Natural killer cell (primary cell): ENCODE data around the gene DKK1. TPM values are rescaled to one million over a fixed set of nuclear protein-coding genes. Genes with fewer than 3 reads are reported as not detected.

ENCODE experiments used
- ATAC-seq, 3 donors: fragments of 150-1000 bp in 2 of 3; fragments of 200-7000 bp in 1 of 3; cut with Tn5 transposase; 1 replicate in 1 of 3; 2 replicates in 2 of 3; pipeline ENCODE4 v1.10.0; 2021; ENCODE audit warnings: mild to moderate bottlenecking in 2 of 3, moderate library complexity in 2 of 3
- DNase-seq, 2 donors: peaks; one replicate each; pipeline versions ENCODE4 v3.0.0 to v3.0.0-alpha.2; 2013 to 2021; ENCODE audit warnings: mixed read lengths in 1 of 2
- H3K27ac ChIP-seq: one replicate; pipeline ENCODE4 v1.5.1; 2013; ENCODE audit warnings: mild to moderate bottlenecking, low read length
- H3K27me3 ChIP-seq: one replicate; pipeline ENCODE4 v1.6.1; 2013; ENCODE audit warnings: low read length; ENCODE audit not compliant: control insufficient read depth, insufficient read depth
- H3K36me3 ChIP-seq: one replicate; pipeline ENCODE4 v1.6.1; 2013; ENCODE audit warnings: low read length; ENCODE audit not compliant: control insufficient read depth, insufficient read depth
- H3K4me1 ChIP-seq: one replicate; pipeline ENCODE4 v1.6.1; 2013; ENCODE audit warnings: low read length; ENCODE audit not compliant: control insufficient read depth, insufficient read depth
- H3K4me3 ChIP-seq: one replicate; pipeline ENCODE4 v1.5.1; 2013; ENCODE audit warnings: low read length
- H3K9me3 ChIP-seq: one replicate; pipeline ENCODE4 v1.6.1; 2013; ENCODE audit warnings: low read length; ENCODE audit not compliant: control insufficient read depth, insufficient read depth
- H3K27ac Mint-ChIP-seq, 2 donors: one replicate each; pipeline ENCODE4 v1.8.0; 2022; ENCODE audit warnings: mild to moderate bottlenecking in 2 of 2, mixed read lengths in 2 of 2, moderate library complexity in 1 of 2
- H3K27me3 Mint-ChIP-seq, 2 donors: one replicate each; pipeline ENCODE4 v1.8.0; 2022; ENCODE audit warnings: low read depth in 2 of 2, mixed read lengths in 2 of 2
- H3K36me3 Mint-ChIP-seq: one replicate; pipeline ENCODE4 v1.8.0; 2022; ENCODE audit warnings: mixed read lengths
- H3K4me1 Mint-ChIP-seq, 2 donors: one replicate each; pipeline ENCODE4 v1.8.0; 2022; ENCODE audit warnings: mixed read lengths in 2 of 2
- H3K4me3 Mint-ChIP-seq: one replicate; pipeline ENCODE4 v1.8.0; 2022; ENCODE audit warnings: mild to moderate bottlenecking, moderate library complexity, mixed read lengths
- H3K9me3 Mint-ChIP-seq, 2 donors: one replicate each; pipeline ENCODE4 v1.8.0; 2022; ENCODE audit warnings: mixed read lengths in 2 of 2
- WGBS: methylation state at CpG from one replicate; pipeline ENCODE4 v1.1.7; 2013; ENCODE audit warnings: missing lambda C conversion rate; ENCODE audit not compliant: insufficient coverage; 5-methylcytosine and 5-hydroxymethylcytosine counted together
- intact Hi-C: fragments of 100-400 bp; cut with micrococcal nuclease; formaldehyde crosslinking; loops from one replicate; pipeline ENCODE4 v1.14.2; 2022
- total RNA-seq, 4 donors: library from RNA; stranded (reverse); fragments of 120-200 nt in 1 of 4; gene quantifications; one replicate each; pipeline versions ENCODE4 v1.2.3 to v1.2.4, GENCODE V29; 2013 to 2022
- TF ChIP-seq, protein P1 (sequence below): fragments of 200-600 bp; IDR thresholded peaks from one replicate; pipeline ENCODE4 v1.8.0; 2022; ENCODE audit warnings: antibody characterized with exemption

DKK1 gene
- total RNA-seq, 3 donors from 2014 or later (not counting 1 experiment from before 2014, with no cell fraction given), result not detected

- no peaks in the 10 kb centered on the region for H3K27me3 Mint-ChIP-seq
- TF ChIP-seq, protein P1, sequence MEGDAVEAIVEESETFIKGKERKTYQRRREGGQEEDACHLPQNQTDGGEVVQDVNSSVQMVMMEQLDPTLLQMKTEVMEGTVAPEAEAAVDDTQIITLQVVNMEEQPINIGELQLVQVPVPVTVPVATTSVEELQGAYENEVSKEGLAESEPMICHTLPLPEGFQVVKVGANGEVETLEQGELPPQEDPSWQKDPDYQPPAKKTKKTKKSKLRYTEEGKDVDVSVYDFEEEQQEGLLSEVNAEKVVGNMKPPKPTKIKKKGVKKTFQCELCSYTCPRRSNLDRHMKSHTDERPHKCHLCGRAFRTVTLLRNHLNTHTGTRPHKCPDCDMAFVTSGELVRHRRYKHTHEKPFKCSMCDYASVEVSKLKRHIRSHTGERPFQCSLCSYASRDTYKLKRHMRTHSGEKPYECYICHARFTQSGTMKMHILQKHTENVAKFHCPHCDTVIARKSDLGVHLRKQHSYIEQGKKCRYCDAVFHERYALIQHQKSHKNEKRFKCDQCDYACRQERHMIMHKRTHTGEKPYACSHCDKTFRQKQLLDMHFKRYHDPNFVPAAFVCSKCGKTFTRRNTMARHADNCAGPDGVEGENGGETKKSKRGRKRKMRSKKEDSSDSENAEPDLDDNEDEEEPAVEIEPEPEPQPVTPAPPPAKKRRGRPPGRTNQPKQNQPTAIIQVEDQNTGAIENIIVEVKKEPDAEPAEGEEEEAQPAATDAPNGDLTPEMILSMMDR, result no peak
- H3K4me1 Mint-ChIP-seq, result no peaks in the 10 kb centered on the region
- no peak for DNase-seq
- Histone ChIP-seq H3K9me3 (no peaks in the 10 kb centered on the region), H3K36me3 (no peaks in the 10 kb centered on the region), H3K27ac (no peak overlapping the region), H3K4me1 (no peaks in the 10 kb centered on the region), H3K4me3 (no peak overlapping the region), H3K27me3 (no peaks in the 10 kb centered on the region)
- intact Hi-C loops, result no loop called here
- ATAC-seq, result no peak
- WGBS, result 53% methylated on average over 2 of the region's 4 CpGs
- no peak overlapping the region for H3K27ac Mint-ChIP-seq
- no peaks in the 10 kb centered on the region for H3K36me3 Mint-ChIP-seq
- no peak overlapping the region for H3K4me3 Mint-ChIP-seq
- H3K9me3 Mint-ChIP-seq, result no peaks in the 10 kb centered on the region
Measured at GRCh38 chr10:52343439-52343838, 29.4 kb downstream of the DKK1 start.

GRCh38 chr10:52346394-52347326 lies 32.6 kb downstream of the DKK1 start:
- TF ChIP-seq, protein P1, result no peak
- H3K27ac Mint-ChIP-seq, result no peak overlapping the region
- no peak for ATAC-seq
- 93% methylated on average over 27 of the region's 27 CpGs for WGBS
- Histone ChIP-seq H3K4me3 (no peak overlapping the region), H3K4me1 (no peaks in the 10 kb centered on the region), H3K36me3 (no peaks in the 10 kb centered on the region), H3K27me3 (no peaks in the 10 kb centered on the region), H3K9me3 (no peaks in the 10 kb centered on the region), H3K27ac (no peak overlapping the region)
- no peaks in the 10 kb centered on the region for H3K36me3 Mint-ChIP-seq
- no peaks in the 10 kb centered on the region for H3K4me1 Mint-ChIP-seq
- intact Hi-C loops, result no loop called here
- no peak for DNase-seq
- no peak overlapping the region for H3K4me3 Mint-ChIP-seq
- no peaks in the 10 kb centered on the region for H3K27me3 Mint-ChIP-seq
- H3K9me3 Mint-ChIP-seq, result no peaks in the 10 kb centered on the region

DNA sequence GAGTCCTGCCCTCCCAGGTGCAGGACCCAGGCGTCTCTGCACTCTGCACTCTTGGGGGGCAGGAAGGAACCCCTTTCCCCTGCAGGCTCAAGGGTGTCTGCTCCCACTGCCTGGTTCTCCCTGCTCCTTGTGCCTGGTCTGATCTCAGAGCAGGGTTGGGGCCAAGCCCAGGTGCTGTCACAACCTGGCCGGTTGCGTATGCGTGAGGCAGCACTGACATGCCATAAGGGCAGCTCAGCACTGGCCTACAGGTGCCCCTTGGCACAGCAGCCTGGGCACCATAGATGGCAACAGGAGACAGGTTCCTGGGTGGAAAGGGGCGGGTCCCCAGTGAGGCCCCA lies 33.2 kb downstream of the DKK1 start:
- Histone ChIP-seq H3K27me3 (no peaks in the 10 kb centered on the region), H3K4me1 (no peaks in the 10 kb centered on the region), H3K27ac (no peak overlapping the region), H3K36me3 (no peaks in the 10 kb centered on the region), H3K4me3 (no peak overlapping the region), H3K9me3 (no peaks in the 10 kb centered on the region)
- no peak overlapping the region for H3K4me3 Mint-ChIP-seq
- ATAC-seq (no peak), DNase-seq (no peak)
- intact Hi-C loops, result no loop called here
- H3K27me3 Mint-ChIP-seq, result no peaks in the 10 kb centered on the region
- TF ChIP-seq, protein P1, result no peak
- no peaks in the 10 kb centered on the region for H3K4me1 Mint-ChIP-seq
- no peak overlapping the region for H3K27ac Mint-ChIP-seq
- WGBS, result 88% methylated on average over 5 of the region's 5 CpGs
- H3K9me3 Mint-ChIP-seq, result no peaks in the 10 kb centered on the region
- H3K36me3 Mint-ChIP-seq, result no peaks in the 10 kb centered on the region
